HG03064 (cell line): ENCODE data around the gene CARD8.
"Not testable (repeated sequence)": the region's sequence is repeated elsewhere in the genome, so short reads cannot be mapped to it uniquely, and the experiment has no call there.

Experiments
- ATAC-seq: cut with Tn5 transposase; IDR thresholded peaks from one replicate; pipeline ENCODE4 v1.9.1; 2021; ENCODE audit warnings: low read depth; ENCODE audit not compliant: unreplicated experiment

CARD8 gene

GRCh38 chr19:48269617-48270026 is 13.9 kb upstream of the CARD8 start:
- ATAC-seq, result not testable (repeated sequence)

DNA sequence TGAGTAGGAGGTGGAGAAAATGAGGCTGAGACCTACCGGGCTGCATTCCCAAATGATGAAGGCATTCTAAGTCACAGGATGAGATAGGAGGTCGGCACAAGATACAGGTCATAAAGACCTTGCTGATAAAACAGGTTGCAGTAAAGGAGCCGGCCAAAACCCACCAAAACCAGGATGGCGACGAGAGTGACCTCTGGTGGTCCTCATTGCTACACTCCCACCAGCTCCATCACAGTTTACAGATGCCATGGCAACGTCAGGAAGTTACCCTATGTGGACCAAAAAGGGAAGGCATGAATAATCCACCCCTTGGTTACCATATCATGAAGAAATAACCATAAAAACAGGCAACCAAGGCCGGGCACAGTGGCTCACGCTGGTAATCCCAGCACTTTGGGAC is 9.6 kb upstream of the CARD8 start:
- ATAC-seq, result not testable (repeated sequence)

DNA sequence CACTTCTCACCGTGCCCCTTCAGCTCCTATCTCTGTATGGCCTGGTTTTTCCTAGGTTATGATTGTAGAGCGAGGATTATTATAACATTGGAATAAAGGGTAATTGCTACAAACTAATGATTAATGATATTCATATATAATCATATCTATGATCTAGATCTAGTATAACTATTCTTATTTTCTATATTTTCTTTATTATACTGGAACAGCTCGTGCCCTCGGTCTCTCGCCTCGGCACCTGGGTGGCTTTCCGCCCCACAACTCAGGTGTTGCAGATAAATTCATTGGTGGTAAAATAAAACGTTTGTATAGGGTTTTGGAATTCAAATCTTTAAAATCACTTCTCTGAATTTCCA is 4.6 kb upstream of the CARD8 start:
- not testable (repeated sequence) for ATAC-seq

- ATAC-seq, result not testable (repeated sequence)
Measured at GRCh38 chr19:48258992-48259391, 3.3 kb upstream of the CARD8 start.

- no peak for ATAC-seq
Measured at GRCh38 chr19:48258350-48258749, 2.6 kb upstream of the CARD8 start.

GRCh38 chr19:48254529-48254970 is 1.2 kb downstream of the CARD8 start:
- ATAC-seq, result no peak

DNA sequence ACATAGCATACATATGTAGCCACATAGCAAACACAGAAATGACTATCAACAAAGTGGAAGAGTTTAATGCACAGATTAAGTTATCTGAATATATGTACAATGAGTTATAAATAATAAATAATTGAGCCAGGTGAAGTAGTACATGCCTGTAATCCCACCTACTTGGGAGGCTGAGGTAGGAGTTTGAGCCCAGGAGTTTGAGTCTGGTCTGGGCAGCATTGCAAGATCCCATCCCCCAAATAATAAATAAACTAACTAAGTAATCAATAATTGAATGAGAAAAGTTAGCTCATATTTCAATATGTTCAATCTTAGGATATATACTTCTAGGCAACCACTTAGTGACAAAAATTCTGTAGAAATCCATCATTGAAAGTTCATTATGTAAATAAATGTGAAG is 1.7 kb downstream of the CARD8 start:
- ATAC-seq, result no peak

DNA sequence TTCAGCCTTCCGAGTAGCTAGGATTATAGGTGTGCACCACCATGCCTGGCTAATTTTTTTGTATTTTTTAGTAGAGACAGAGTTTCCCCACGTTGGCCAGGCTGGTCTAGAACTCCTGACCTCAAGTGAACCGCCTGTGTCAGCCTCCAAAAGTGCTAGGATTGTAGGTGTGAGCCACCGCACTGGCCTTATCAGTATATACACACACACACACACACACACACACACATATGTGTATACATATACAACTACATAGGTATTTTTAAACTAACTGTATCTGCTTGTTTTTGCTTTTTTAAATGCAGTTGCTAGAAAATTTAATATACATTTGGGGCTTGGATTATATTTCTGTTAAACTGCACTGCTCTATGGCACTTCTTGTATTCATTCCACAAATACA is 3.1 kb downstream of the CARD8 start:
- no peak for ATAC-seq

DNA sequence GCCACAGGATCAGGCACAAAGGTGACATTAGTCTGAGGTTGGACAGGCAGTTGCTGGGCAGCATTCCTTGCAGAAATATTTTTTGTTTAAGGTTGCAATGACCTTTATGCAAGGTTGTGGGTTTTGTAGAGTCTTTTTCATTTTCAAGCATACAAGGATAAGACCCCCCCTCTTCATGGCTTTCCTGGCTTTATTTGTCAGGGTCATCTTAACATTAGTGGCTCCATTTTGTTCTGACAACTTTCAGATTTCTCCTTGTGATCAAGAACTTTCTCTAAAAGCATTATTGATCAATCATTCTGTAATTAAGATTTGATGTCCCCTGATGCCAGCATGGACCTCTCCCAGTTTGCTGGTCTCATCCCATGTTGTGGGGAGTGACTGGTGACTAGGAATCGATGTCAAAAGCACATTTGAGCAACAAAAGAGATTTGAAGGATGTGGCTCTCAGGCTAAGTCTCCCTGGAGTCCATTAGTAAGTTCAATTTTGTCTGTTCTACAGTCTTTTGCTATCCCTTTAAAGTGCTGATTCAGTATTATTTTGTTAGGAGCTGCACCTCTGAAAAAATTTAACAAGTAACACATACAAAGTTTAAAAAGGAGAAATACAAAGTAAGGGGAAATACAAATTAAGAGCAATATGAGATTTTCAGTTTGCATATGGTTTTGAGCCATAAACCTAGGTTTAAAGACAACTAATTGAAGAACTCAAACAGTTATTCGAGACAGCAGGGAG is 5.3 kb downstream of the CARD8 start:
- no peak for ATAC-seq

DNA sequence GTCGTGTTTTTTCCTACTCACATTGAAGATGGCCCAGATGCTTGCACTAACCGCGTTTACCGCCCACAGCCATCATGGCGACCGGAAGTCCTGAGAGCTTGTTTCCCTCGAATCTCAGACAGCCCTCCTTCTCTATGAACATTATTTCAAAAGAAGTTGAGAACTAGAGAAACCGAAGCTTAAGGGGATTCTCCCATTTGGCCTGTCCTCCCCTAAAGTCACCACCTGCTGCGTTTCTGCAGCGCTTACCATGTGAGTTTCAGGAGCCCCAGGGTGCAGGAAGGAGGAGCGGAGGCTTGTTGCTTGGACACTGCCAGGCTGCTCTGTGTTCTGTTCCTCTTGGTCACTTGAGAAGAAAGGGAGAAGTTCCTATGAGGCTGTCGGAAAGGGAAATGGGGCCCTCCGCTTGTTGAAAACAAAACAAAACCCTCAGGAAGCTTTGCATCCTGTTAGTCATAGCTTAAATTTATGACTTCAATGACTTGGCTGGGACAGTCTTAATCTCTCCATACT is 6.2 kb downstream of the CARD8 start:
- ATAC-seq, result no peak

DNA sequence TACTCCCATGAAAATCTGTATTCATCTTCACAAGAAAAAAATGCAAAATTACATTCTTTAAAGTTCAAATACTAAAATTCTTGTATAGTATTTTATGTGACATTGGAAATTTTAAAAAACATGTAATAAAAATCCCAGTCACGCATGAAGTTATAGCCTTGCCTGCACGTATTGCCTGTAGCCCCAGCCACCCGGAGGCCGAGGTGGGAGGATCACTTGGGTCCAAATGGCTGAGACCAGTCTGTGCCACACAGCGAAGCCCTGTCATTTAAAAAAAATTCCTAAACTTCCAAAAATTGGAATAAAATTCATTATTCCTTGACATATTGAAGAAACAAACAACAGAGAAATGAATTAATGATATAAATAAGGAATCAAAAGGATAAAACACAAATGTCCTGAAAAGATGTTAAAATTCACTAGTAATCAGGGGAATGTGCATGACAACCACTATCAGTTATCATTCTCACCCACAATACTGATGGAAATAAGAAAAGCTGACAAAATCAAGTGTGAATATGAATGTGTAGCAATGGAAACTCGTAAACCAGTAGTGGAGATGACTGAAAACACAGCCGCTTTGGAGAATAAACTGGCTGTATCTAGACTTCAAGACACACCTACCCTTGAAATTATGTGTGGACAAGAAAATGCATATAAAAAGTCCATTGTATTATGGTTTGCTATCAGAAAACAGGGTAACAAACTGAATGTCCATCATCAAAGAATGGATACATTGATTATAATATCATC is 7.5 kb downstream of the CARD8 start:
- ATAC-seq, result no peak

DNA sequence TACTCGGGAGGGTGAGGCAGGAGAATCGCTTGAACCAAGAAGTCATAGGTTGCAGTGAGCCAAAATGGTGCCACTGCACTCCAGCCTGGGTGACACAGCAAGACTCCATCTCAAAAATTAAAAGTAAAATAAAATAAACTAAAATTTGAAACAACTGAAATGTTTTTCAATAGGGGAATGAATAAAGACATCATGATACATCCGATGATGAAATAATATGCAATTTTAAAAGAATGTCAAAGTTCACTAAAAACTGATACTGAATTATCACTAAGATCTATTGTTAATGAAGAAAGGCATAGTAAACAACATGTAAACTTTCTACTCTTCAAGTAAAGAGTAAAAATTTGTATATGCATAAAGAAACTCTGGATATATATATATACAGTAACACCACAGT is 8.5 kb downstream of the CARD8 start:
- ATAC-seq, result no peak

- no peak for ATAC-seq
Measured at GRCh38 chr19:48246101-48246500, 9.6 kb downstream of the CARD8 start.

GRCh38 chr19:48244281-48244680 is 11.4 kb downstream of the CARD8 start:
- no peak for ATAC-seq

DNA sequence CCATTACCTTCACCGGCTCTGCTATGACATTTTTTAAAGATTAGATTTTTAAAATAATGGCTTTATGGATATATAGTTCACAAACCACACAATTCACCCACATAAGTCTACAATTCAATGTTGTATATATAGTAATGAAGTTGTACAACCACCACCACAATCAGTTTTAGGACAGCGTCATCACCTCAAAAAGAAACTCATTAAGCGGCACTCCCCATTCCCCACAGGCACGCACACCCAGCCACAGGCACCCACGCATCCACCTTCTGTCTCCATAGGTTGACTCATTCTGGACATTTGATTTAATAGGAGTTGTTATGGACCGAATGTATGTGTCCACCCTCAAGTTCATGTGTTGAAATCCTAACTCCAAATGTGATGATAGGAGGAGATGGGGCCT is 13.9 kb downstream of the CARD8 start:
- ATAC-seq, result not testable (repeated sequence)

DNA sequence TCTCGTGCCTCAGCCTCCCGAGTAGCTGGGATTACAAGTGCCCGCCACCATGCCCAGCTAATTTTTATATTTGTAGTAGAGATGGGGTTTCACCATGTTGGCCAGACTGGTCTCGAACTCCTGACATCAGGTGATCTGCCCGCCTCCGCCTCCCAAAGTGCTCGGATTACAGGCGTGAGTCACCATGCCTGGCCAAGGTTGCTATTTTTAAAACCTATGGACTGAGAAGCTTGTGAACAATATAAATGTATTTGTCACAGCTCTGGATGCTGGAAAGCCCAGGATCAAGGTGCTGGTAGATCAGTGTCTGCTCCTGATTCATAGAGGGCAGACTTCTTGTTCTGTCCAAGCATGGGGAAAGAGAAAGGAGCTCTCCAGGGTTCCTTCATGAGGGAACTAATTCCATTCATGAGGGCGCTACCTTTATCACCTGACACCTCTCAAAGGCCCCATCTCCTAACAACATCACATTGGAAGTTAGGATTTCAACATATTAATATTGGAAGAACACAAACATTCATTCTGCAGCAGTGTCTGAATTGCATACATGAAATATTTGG is 16.1 kb downstream of the CARD8 start:
- no peak for ATAC-seq

GRCh38 chr19:48239120-48239519 is 16.6 kb downstream of the CARD8 start:
- no peak for ATAC-seq

GRCh38 chr19:48237057-48237456 is 18.7 kb downstream of the CARD8 start:
- no peak for ATAC-seq

DNA sequence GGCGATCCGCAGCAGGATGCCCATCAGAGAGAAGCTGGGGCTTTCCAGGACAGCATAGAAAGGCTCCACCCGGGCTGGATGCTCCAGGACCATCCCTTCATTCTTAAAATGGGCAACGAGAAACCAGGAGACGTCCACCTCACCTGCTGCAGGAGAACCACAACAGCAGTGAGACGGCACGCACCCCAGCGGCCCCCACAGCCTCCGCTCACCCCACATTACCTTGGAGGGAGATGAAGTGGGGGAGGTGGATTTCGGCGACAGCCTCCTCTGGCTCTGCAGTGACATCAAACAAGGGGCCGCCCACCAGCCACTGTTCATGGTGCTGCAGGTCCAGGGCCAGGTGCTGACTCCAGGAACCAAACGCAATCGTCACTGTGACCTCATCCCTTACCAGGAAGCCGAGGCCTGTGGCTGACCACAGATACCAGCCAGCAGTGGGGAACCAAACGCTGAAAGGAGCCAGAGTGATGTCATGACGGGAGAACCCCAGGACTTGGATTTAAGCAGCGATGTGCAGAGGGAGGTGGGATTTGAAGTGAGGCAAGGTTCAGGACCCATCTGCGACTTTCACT is 25.1 kb downstream of the CARD8 start:
- ATAC-seq, result no peak

- ATAC-seq, result no peak
Measured at GRCh38 chr19:48221628-48222027, 34.1 kb downstream of the CARD8 start.

DNA sequence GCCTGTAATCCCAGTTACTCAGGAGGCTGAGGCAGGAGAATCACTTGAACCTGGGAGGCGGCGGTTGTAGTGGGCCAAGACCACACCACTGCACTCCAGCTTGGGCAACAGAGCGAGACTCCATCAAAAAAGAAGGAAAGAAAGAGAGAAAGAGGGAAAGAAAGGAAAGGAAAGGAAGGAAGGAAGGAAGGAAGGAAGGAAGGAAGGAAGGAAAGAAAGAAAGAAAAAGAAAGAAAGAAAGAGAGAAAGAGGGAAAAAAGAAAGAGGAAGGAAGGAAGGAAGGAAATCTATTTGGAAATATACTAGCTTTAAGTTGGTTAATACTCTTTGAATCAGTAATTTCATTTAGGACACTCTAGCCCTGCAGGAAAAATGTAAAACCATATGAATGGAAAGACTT is 34.9 kb downstream of the CARD8 start:
- ATAC-seq, result not testable (repeated sequence)
